Gastroesophageal sphincter (tissue), 4 donors: ENCODE results near the gene SMCO2. TPM values are rescaled to one million over a fixed set of nuclear protein-coding genes. Genes with fewer than 3 reads are reported as not detected.

Experiments used
- ATAC-seq: fragments of 150-250 bp; one replicate; pipeline ENCODE4 v1.9.1; 2016; ENCODE audit warnings: mild to moderate bottlenecking, moderate library complexity
- H3K27ac ChIP-seq, 4 donors: fragments of 200-600 bp; sonication (generic) in 3 of 4; 1 replicate in 3 of 4; 2 replicates in 1 of 4; pipeline ENCODE4 v1.5.1; 2016 to 2019
- H3K27me3 ChIP-seq: fragments of 200-600 bp; sonication (generic); one replicate; pipeline ENCODE4 v1.5.1; 2019
- H3K36me3 ChIP-seq, 2 donors: fragments of 200-600 bp; sonication (generic); one replicate each; pipeline ENCODE4 v1.5.1; 2019; ENCODE audit warnings: control low read depth in 1 of 2
- H3K4me1 ChIP-seq, 3 donors: fragments of 200-600 bp; sonication (generic); 1 replicate in 2 of 3; 2 replicates in 1 of 3; pipeline ENCODE4 v1.5.1; 2016 to 2019; ENCODE audit warnings: control low read depth in 2 of 3
- H3K4me3 ChIP-seq, 2 donors: fragments of 200-600 bp; sonication (generic); one replicate each; pipeline ENCODE4 v1.5.1; 2019; ENCODE audit warnings: mild to moderate bottlenecking in 1 of 2, moderate library complexity in 1 of 2
- H3K9me3 ChIP-seq, 3 donors: fragments of 200-600 bp; sonication (generic); one replicate each; pipeline ENCODE4 v1.5.1; 2017 to 2019; ENCODE audit warnings: control low read depth in 2 of 3
- CTCF ChIP-seq, 4 experiments: fragments of 200-600 bp in 2 of 4; fragments of 450-650 bp in 2 of 4; sonication (generic) in 1 of 4; IDR thresholded peaks; one replicate each; pipeline ENCODE4 v1.5.1; 2017 to 2019; ENCODE audit warnings: antibody characterized with exemption in 4 of 4, mild to moderate bottlenecking in 2 of 4, moderate library complexity in 2 of 4
- EP300 ChIP-seq: sonication (generic); formaldehyde crosslinking; IDR thresholded peaks from one replicate; pipeline ENCODE4 v1.6.1; 2017; ENCODE audit warnings: antibody characterized with exemption, mild to moderate bottlenecking
- POLR2A ChIP-seq, 2 donors: fragments of 450-650 bp; IDR thresholded peaks; one replicate each; pipeline ENCODE4 v1.6.1; 2017; ENCODE audit warnings: antibody characterized with exemption in 2 of 2, mild to moderate bottlenecking in 2 of 2, moderate library complexity in 1 of 2
- POLR2AphosphoS5 ChIP-seq: sonication (generic); formaldehyde crosslinking; IDR thresholded peaks from one replicate; pipeline ENCODE4 v1.6.1; 2017; ENCODE audit warnings: antibody characterized with exemption
- WGBS, 2 donors: methylation state at CpG; one replicate each; pipeline ENCODE4 v1.1.5; 2018; ENCODE audit warnings: low coverage in 1 of 2; 5-methylcytosine and 5-hydroxymethylcytosine counted together
- total RNA-seq, 4 donors: library from RNA; depleted of rRNA; stranded (reverse); fragments of >200 nt; gene quantifications; one replicate each; pipeline ENCODE4 v1.1.0, GENCODE V29; 2016

Gene SMCO2
- total RNA-seq, 4 donors from 2014 or later, result not detected

- WGBS, 2 donors, result 75 to 87% methylated on average over 1 to 2 of the region's 2 CpGs
- Histone ChIP-seq H3K9me3 (no peaks in the 10 kb centered on the region), H3K36me3 (no peaks in the 10 kb centered on the region), H3K27me3 (no peaks in the 10 kb centered on the region), H3K4me3 (no peak overlapping the region), H3K4me1 (peaks cover 0 to 4% (median 0%) of the 10 kb centered on the region in 3 donors), H3K27ac (no peak overlapping the region)
- TF ChIP-seq POLR2A (IDR thresholded peaks at IDR 0.05) (no peak), POLR2AphosphoS5 (no peak), EP300 (no peak), CTCF (IDR thresholded peaks at IDR 0.05) (no peak)
- ATAC-seq, result no peak
Observed at GRCh38 chr12:27437839-27438238, 8.7 kb upstream of the SMCO2 start.

- no peak for TF ChIP-seq EP300
- no peak for TF ChIP-seq POLR2A (IDR thresholded peaks at IDR 0.05)
- no peak for TF ChIP-seq CTCF (IDR thresholded peaks at IDR 0.05)
- no peak for TF ChIP-seq POLR2AphosphoS5
- WGBS, 2 donors, result 85 to 95% methylated on average over 8 of the region's 8 CpGs
- H3K4me1 ChIP-seq, result no peaks in the 10 kb centered on the region
- H3K9me3 ChIP-seq, result peaks cover 0 to 10% (median 0%) of the 10 kb centered on the region in 3 donors
- no peak overlapping the region for H3K27ac ChIP-seq
- no peak overlapping the region for H3K4me3 ChIP-seq
- no peaks in the 10 kb centered on the region for H3K36me3 ChIP-seq
- no peaks in the 10 kb centered on the region for H3K27me3 ChIP-seq
- ATAC-seq, result no peak
Observed at GRCh38 chr12:27447761-27448160, 1.2 kb downstream of the SMCO2 start.

- no peak for ATAC-seq
Observed at GRCh38 chr12:27449026-27449425, 2.5 kb downstream of the SMCO2 start.

GRCh38 chr12:27449893-27450534, 3.5 kb downstream of the SMCO2 start:
- WGBS, 2 donors, result 94 to 95% methylated on average over 4 to 5 of the region's 5 CpGs
- Histone ChIP-seq H3K27ac (no peak overlapping the region), H3K4me3 (no peak overlapping the region), H3K4me1 (no peaks in the 10 kb centered on the region), H3K27me3 (no peaks in the 10 kb centered on the region), H3K36me3 (no peaks in the 10 kb centered on the region), H3K9me3 (peaks cover 0 to 10% (median 0%) of the 10 kb centered on the region in 3 donors)
- no peak for TF ChIP-seq CTCF (IDR thresholded peaks at IDR 0.05)
- no peak for TF ChIP-seq POLR2A (IDR thresholded peaks at IDR 0.05)
- no peak for TF ChIP-seq POLR2AphosphoS5
- no peak for TF ChIP-seq EP300
- no peak for ATAC-seq

More at GRCh38 chr12:27449026-27449425, 2.5 kb downstream of the SMCO2 start:
- H3K36me3 ChIP-seq, result no peaks in the 10 kb centered on the region
- TF ChIP-seq POLR2A (IDR thresholded peaks at IDR 0.05), result no peak
- TF ChIP-seq CTCF (IDR thresholded peaks at IDR 0.05), result no peak
- no peak for TF ChIP-seq EP300
- TF ChIP-seq POLR2AphosphoS5, result no peak
- H3K4me3 ChIP-seq, result no peak overlapping the region
- H3K27ac ChIP-seq, result no peak overlapping the region
- H3K9me3 ChIP-seq, result peaks cover 0 to 10% (median 0%) of the 10 kb centered on the region in 3 donors
- H3K27me3 ChIP-seq, result no peaks in the 10 kb centered on the region
- H3K4me1 ChIP-seq, result no peaks in the 10 kb centered on the region
- WGBS, 2 donors, result 79 to 85% methylated on average over 6 of the region's 6 CpGs
